GM12878 (cell line): ENCODE data around the gene ADPRS. TPM values are rescaled to one million over a fixed set of nuclear protein-coding genes. Genes with fewer than 3 reads are reported as not detected.

Experiments
- ATAC-seq: fragments of 200-7000 bp; cut with Tn5 transposase; 3 replicates; pipeline ENCODE4 v1.9.1; 2020; ENCODE audit warnings: mild to moderate bottlenecking, moderate library complexity
- BruUV-seq: library from RNA; stranded (reverse); fragments of 400-500 nt; replicated peaks from 2 replicates; lab custom pipeline; 2021; lab: Mats Ljungman, UMichigan
- CTCF ChIA-PET: fragments of 300-600 bp; sonication (Branson Sonifier 250); formaldehyde crosslinking; extraction: SDS; loops from one replicate; lab custom pipeline; 2021; ENCODE audit warnings: inconsistent platforms; lab: Yijun Ruan, JAX
- POLR2A ChIA-PET: fragments of 350-600 bp; formaldehyde crosslinking; extraction: SDS; loops from one replicate; lab custom pipeline; 2021; ENCODE audit warnings: inconsistent platforms; lab: Charles Lee
- RAD21 ChIA-PET: fragments of 300-600 bp; sonication (Branson Sonifier 250); formaldehyde crosslinking; loops from one replicate; lab custom pipeline; 2023; ENCODE audit warnings: antibody characterized with exemption; ENCODE audit not compliant: unreplicated experiment; lab: Charles Lee
- SMC1A ChIA-PET: fragments of 300-600 bp; sonication (Branson Sonifier 250); formaldehyde crosslinking; loops from one replicate; lab custom pipeline; 2023; ENCODE audit not compliant: unreplicated experiment, uncharacterized antibody; lab: Charles Lee
- DNase-seq: peaks from one replicate; pipeline ENCODE4 v3.0.0-alpha.2; 2011; ENCODE audit warnings: low read depth, low spot score
- FAIRE-seq: peaks from 3 replicates; lab custom pipeline; 2011; peaks lifted over from hg19 to GRCh38; lab: Jason Lieb, UNC
- H2AFZ ChIP-seq: 2 replicates; pipeline ENCODE4 v1.6.0; 2011; ENCODE audit warnings: low read depth, low read length, control low read depth; ENCODE audit not compliant: control insufficient read depth
- H3K27ac ChIP-seq: 2 replicates; pipeline ENCODE4 v1.5.1; 2011; ENCODE audit warnings: control low read depth; ENCODE audit not compliant: control insufficient read depth, insufficient read depth
- H3K27me3 ChIP-seq, 2 experiments: replicated peaks in 1 of 2; 2 replicates each; pipeline versions ENCODE4 v1.6.0 to v1.6.1; 2011; ENCODE audit warnings: low read length in 1 of 2; ENCODE audit not compliant: control insufficient read depth in 2 of 2, insufficient read depth in 2 of 2
- H3K36me3 ChIP-seq, 2 experiments: 2 replicates each; pipeline ENCODE4 v1.5.1; 2011; ENCODE audit warnings: low read length in 1 of 2; ENCODE audit not compliant: control insufficient read depth in 2 of 2, insufficient read depth in 2 of 2
- H3K4me1 ChIP-seq: 2 replicates; pipeline ENCODE4 v1.6.1; 2011; ENCODE audit warnings: mild to moderate bottlenecking, low read length, moderate library complexity, mixed read lengths; ENCODE audit not compliant: control insufficient read depth, insufficient read depth
- H3K4me2 ChIP-seq: 2 replicates; pipeline ENCODE4 v1.6.0; 2011; ENCODE audit warnings: control low read depth; ENCODE audit not compliant: control insufficient read depth, insufficient read depth
- H3K4me3 ChIP-seq: fragments of 200-600 bp; sonication (generic); 2 replicates; pipeline ENCODE4 v1.5.1; 2016
- H3K79me2 ChIP-seq: 2 replicates; pipeline ENCODE4 v1.6.0; 2011; ENCODE audit warnings: low read length; ENCODE audit not compliant: control insufficient read depth, insufficient read depth
- H3K9ac ChIP-seq: 2 replicates; pipeline ENCODE4 v1.8.0; 2011; ENCODE audit warnings: low read length, control low read depth, mixed read lengths; ENCODE audit not compliant: control insufficient read depth, insufficient read depth
- H3K9me3 ChIP-seq: replicated peaks from 3 replicates; pipeline ENCODE4 v1.5.1; 2011; ENCODE audit warnings: mild to moderate bottlenecking, low read length; ENCODE audit not compliant: control insufficient read depth, insufficient read depth
- H4K20me1 ChIP-seq: 2 replicates; pipeline ENCODE4 v1.6.0; 2011; ENCODE audit not compliant: control insufficient read depth, insufficient read depth
- BACH1 ChIP-seq: fragments of 450-650 bp; IDR thresholded peaks from 2 replicates; pipeline ENCODE4 v1.6.1; 2017; ENCODE audit warnings: mild to moderate bottlenecking, borderline replicate concordance
- DPF2 ChIP-seq: fragments of 450-650 bp; IDR thresholded peaks from 2 replicates; pipeline ENCODE4 v1.6.1; 2017; ENCODE audit warnings: mild to moderate bottlenecking
- FOXM1 ChIP-seq: IDR thresholded peaks from 2 replicates; pipeline ENCODE4 v1.6.1; 2012; ENCODE audit warnings: low read depth, mild to moderate bottlenecking, inconsistent platforms, low read length, moderate library complexity
- GABPA ChIP-seq: IDR thresholded peaks from 2 replicates; pipeline ENCODE4 v1.6.1; 2014; ENCODE audit warnings: antibody characterized with exemption, low read depth, mild to moderate bottlenecking, inconsistent platforms
- HCFC1 ChIP-seq: fragments of 150-350 bp; IDR thresholded peaks from 2 replicates; pipeline ENCODE4 v1.6.1; 2014; ENCODE audit warnings: low read length
- IKZF2 ChIP-seq, 2 experiments: fragments of 450-650 bp; IDR thresholded peaks; 2 replicates each; pipeline ENCODE4 v1.6.1; 2017; ENCODE audit warnings: mild to moderate bottlenecking in 2 of 2, moderate library complexity in 2 of 2
- KLF5 ChIP-seq: fragments of 450-650 bp; IDR thresholded peaks from 2 replicates; pipeline ENCODE4 v1.6.1; 2014; ENCODE audit warnings: mild to moderate bottlenecking; ENCODE audit not compliant: partially characterized antibody
- NRF1 ChIP-seq: conservative IDR thresholded peaks from 2 replicates; pipeline ENCODE4 v1.6.1; 2011; ENCODE audit warnings: mild to moderate bottlenecking, low read depth, low read length, improper control_type of control experiment
- POLR2A ChIP-seq: IDR thresholded peaks from 2 replicates; pipeline ENCODE4 v1.6.1; 2011; ENCODE audit warnings: low read depth, mild to moderate bottlenecking, low read length
- RUNX3 ChIP-seq: IDR thresholded peaks from 2 replicates; pipeline ENCODE4 v1.6.1; 2012; ENCODE audit warnings: low read length, inconsistent platforms
- SIN3A ChIP-seq: IDR thresholded peaks from 2 replicates; pipeline ENCODE4 v1.6.1; 2012; ENCODE audit warnings: low read depth, low read length, improper control_type of control experiment
- SMAD1 ChIP-seq: fragments of 450-650 bp; IDR thresholded peaks from 2 replicates; pipeline ENCODE4 v1.6.1; 2018; ENCODE audit warnings: mild to moderate bottlenecking, low read depth; ENCODE audit not compliant: partially characterized antibody
- SMARCA5 ChIP-seq: fragments of 450-650 bp; IDR thresholded peaks from 2 replicates; pipeline ENCODE4 v1.6.1; 2017; ENCODE audit warnings: mild to moderate bottlenecking
- TBL1XR1 ChIP-seq: IDR thresholded peaks from 2 replicates; pipeline ENCODE4 v1.6.1; 2012; ENCODE audit warnings: low read depth, low read length, improper control_type of control experiment
- TCF3 ChIP-seq: IDR thresholded peaks from 2 replicates; pipeline ENCODE4 v1.6.1; 2012; ENCODE audit warnings: low read depth, mild to moderate bottlenecking, low read length, borderline replicate concordance; ENCODE audit not compliant: insufficient read depth
- ZNF24 ChIP-seq: fragments of 450-650 bp; IDR thresholded peaks from 2 replicates; pipeline ENCODE4 v1.6.1; 2017; ENCODE audit warnings: antibody characterized with exemption, mild to moderate bottlenecking
- ZNF384 ChIP-seq: IDR thresholded peaks from 2 replicates; pipeline ENCODE4 v1.6.1; 2012; ENCODE audit warnings: low read depth, mild to moderate bottlenecking, low read length, improper control_type of control experiment, borderline replicate concordance
- WGBS: methylation state at CpG from one replicate; pipeline ENCODE4 v1.1.6; 2016; ENCODE audit warnings: low lambda C conversion rate; ENCODE audit not compliant: insufficient replicate concordance, insufficient coverage; ENCODE audit errors: missing lambda C conversion rate; 5-methylcytosine and 5-hydroxymethylcytosine counted together
- in situ Hi-C: fragments of 300-500 bp; cut with MboI; formaldehyde crosslinking; loops from 9 replicates; pipeline ENCODE4 v1.14.3; 2018; ENCODE audit warnings: mixed read lengths
- intact Hi-C: fragments of 100-400 bp; cut with micrococcal nuclease; formaldehyde crosslinking; loops from one replicate; pipeline ENCODE4 v1.14.2; 2022; ENCODE audit not compliant: unreplicated experiment
- polyA plus RNA-seq, 11 experiments: library from polyadenylated mRNA; depleted of rRNA in 4 of 11; unstranded in 6 of 11; stranded (reverse) in 5 of 11; fragments of >200 nt; fragmentation: Nextera tagmentation in 4 of 11; fragmentation: Illumina TruSeq in 1 of 11; extraction: Ambion mirVana in 4 of 11; extraction: Trizol in 1 of 11; gene quantifications; 1 replicate in 1 of 11; 2 replicates in 10 of 11; pipeline versions ENCODE4 v1.2.1 to v1.2.3, GENCODE V29; 2011 to 2016; ENCODE audit warnings: inconsistent platforms in 2 of 11, missing spikeins in 2 of 11, low read depth in 1 of 11
- total RNA-seq, 4 experiments: library from RNA; depleted of rRNA in 3 of 4; stranded (reverse); fragments of >200 nt in 3 of 4; fragmentation: Illumina TruSeq in 1 of 4; extraction: Trizol in 1 of 4; gene quantifications; 2 replicates each; pipeline versions ENCODE4 v1.2.1 to v1.2.3, GENCODE V29; 2013 to 2021
- TF ChIP-seq, protein P1 (sequence below): fragments of 450-650 bp; IDR thresholded peaks from 2 replicates; pipeline ENCODE4 v1.6.1; 2016; ENCODE audit warnings: mild to moderate bottlenecking
- TF ChIP-seq, protein P2 (sequence below): IDR thresholded peaks from 2 replicates; pipeline ENCODE4 v1.6.1; 2011; ENCODE audit warnings: low read depth, mild to moderate bottlenecking, low read length, moderate library complexity, borderline replicate concordance; ENCODE audit errors: extremely low read depth
- TF ChIP-seq, protein P3 (sequence below): fragments of 450-650 bp; IDR thresholded peaks from 2 replicates; pipeline ENCODE4 v1.6.1; 2017; ENCODE audit warnings: antibody characterized with exemption, mild to moderate bottlenecking, moderate library complexity

The ADPRS gene
- total and polyA plus RNA-seq, 10 of the 15 experiments (the other 5 are each of a cell fraction or from before 2014, with no cell fraction given) = 7.6 to 57.6 (median 39.1) TPM

DNA sequence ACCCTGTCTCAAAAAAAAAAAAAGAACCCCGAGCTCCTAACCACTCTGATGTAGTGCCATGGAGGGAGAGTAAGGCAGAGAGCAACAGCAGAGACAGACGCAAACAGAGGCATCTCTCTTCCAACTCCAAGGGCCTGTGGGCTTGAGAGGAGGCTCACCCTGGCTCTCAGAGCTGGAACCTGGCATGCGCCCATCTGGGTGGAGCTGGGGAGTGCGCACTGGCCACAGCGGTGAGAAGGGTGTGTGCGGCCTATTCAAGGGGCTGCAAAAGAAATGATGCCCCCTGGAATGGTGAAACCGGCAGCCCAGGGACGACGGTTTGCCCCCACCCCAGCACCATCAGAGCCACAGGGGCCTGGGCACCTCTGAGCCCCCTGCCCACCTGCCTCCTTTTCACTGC lies 18.7 kb downstream of the ADPRS start:
- H3K79me2 ChIP-seq = no peaks in the 10 kb centered on the region
- DNase-seq (no peak), ATAC-seq (no peak), FAIRE-seq (no peak)
- H3K9ac ChIP-seq = no peak overlapping the region
- no peak overlapping the region for H2AFZ ChIP-seq
- H3K27me3 ChIP-seq = no peaks in the 10 kb centered on the region
- WGBS = 40% methylated on average over 6 of the region's 9 CpGs
- in situ Hi-C loops = loop anchor here (10.0 kb wide), 1 partner anchor 177 kb away; no protein-coding TSS in a partner anchor
- H3K27ac ChIP-seq = no peak overlapping the region
- BruUV-seq = no TSS peak
- SMC1A ChIA-PET = no interaction called here
- H3K4me1 ChIP-seq = no peaks in the 10 kb centered on the region
- TF ChIP-seq NRF1 (no peak), SMARCA5 (no peak), ZNF24 (no peak), KLF5 (no peak), HCFC1 (no peak), SMAD1 (no peak), IKZF2 (IDR thresholded peaks at IDR 0.05) (no peak), RUNX3 (no peak), SIN3A (no peak), FOXM1 (no peak), TBL1XR1 (no peak), BACH1 (no peak), TCF3 (no peak), DPF2 (no peak), GABPA (no peak), POLR2A (no peak), ZNF384 (no peak)
- TF ChIP-seq, protein P1, sequence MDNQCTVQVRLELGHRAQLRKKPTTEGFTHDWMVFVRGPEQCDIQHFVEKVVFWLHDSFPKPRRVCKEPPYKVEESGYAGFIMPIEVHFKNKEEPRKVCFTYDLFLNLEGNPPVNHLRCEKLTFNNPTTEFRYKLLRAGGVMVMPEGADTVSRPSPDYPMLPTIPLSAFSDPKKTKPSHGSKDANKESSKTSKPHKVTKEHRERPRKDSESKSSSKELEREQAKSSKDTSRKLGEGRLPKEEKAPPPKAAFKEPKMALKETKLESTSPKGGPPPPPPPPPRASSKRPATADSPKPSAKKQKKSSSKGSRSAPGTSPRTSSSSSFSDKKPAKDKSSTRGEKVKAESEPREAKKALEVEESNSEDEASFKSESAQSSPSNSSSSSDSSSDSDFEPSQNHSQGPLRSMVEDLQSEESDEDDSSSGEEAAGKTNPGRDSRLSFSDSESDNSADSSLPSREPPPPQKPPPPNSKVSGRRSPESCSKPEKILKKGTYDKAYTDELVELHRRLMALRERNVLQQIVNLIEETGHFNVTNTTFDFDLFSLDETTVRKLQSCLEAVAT = no peak
- TF ChIP-seq, protein P2, sequence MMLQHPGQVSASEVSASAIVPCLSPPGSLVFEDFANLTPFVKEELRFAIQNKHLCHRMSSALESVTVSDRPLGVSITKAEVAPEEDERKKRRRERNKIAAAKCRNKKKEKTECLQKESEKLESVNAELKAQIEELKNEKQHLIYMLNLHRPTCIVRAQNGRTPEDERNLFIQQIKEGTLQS = no peak
- TF ChIP-seq, protein P3, sequence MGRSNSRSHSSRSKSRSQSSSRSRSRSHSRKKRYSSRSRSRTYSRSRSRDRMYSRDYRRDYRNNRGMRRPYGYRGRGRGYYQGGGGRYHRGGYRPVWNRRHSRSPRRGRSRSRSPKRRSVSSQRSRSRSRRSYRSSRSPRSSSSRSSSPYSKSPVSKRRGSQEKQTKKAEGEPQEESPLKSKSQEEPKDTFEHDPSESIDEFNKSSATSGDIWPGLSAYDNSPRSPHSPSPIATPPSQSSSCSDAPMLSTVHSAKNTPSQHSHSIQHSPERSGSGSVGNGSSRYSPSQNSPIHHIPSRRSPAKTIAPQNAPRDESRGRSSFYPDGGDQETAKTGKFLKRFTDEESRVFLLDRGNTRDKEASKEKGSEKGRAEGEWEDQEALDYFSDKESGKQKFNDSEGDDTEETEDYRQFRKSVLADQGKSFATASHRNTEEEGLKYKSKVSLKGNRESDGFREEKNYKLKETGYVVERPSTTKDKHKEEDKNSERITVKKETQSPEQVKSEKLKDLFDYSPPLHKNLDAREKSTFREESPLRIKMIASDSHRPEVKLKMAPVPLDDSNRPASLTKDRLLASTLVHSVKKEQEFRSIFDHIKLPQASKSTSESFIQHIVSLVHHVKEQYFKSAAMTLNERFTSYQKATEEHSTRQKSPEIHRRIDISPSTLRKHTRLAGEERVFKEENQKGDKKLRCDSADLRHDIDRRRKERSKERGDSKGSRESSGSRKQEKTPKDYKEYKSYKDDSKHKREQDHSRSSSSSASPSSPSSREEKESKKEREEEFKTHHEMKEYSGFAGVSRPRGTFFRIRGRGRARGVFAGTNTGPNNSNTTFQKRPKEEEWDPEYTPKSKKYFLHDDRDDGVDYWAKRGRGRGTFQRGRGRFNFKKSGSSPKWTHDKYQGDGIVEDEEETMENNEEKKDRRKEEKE = no peak
- no peaks in the 10 kb centered on the region for H3K9me3 ChIP-seq
- RAD21 ChIA-PET = interaction anchor here (0.9 to 1.1 kb wide), 2 partner anchors 27 to 42 kb away, joined by 3 read pairs; partner anchors contain the start of gene TRAPPC3
- no peak overlapping the region for H3K4me2 ChIP-seq
- no peak overlapping the region for H3K4me3 ChIP-seq
- H4K20me1 ChIP-seq = no peaks in the 10 kb centered on the region
- no peaks in the 10 kb centered on the region for H3K36me3 ChIP-seq
- POLR2A ChIA-PET = no interaction called here
- CTCF ChIA-PET = no interaction called here
- intact Hi-C loops = no loop called here
